PFSK-1 (cell line): Measurements from ENCODE around the gene KRTAP10-5.

ENCODE experiments used
- POLR2AphosphoS5 ChIP-seq: IDR thresholded peaks from 2 replicates; pipeline ENCODE4 v1.6.1; 2012; ENCODE audit warnings: low read depth, mild to moderate bottlenecking, control low read depth, low read length, moderate library complexity
- TAF1 ChIP-seq: IDR thresholded peaks from 2 replicates; pipeline ENCODE4 v1.6.1; 2012; ENCODE audit warnings: low read length, control low read depth, borderline replicate concordance; ENCODE audit not compliant: insufficient read depth

DNA sequence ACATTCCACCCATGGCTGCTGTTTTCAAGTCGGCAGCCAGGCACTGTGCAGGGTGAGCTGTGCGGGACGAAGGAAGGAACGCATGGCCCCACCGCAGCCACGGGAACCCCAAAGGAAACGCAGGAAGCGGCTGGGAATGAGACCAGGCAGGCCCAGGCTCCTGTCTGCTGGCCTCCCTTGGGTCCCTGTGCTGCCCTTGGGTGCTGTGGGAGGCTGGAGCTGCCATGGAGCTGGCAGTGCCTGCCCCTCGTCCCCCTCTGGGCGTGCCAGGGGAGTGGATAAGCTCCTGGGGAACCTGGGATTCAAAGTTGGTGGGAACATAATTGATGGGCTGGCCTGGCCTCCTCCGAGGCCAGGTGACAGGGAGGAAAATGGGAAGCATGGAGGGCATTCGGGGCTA lies 12.1 kb downstream of the KRTAP10-5 start:
- TF ChIP-seq POLR2AphosphoS5 = no peak
- TF ChIP-seq TAF1 = no peak
